Measurements from ENCODE around the gene EEA1.

Gene EEA1

DNA sequence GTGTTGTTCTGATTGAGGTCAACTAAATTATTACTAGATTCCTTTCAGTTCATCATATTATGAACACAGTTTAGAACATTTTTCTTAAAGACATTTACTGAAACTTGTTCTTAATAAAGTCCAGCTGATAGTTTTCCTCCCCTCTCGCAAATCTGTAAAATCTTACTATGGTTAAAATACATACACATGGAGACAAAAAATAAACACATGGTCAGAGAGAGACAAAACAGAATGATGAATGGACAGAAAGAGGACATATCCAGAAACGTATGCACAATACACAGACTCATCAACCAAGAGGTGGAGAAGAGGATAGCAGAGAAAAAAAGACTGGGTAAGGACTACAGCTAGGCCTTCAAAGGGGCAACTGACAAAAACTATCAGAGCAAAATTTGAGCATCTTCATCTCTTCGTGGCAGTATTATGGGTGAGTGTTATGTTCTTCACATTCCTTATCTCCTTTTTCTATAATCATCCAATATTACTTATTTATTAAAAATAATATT, 38.4 kb downstream of the EEA1 start:
- TF ChIP-seq, protein P1, sequence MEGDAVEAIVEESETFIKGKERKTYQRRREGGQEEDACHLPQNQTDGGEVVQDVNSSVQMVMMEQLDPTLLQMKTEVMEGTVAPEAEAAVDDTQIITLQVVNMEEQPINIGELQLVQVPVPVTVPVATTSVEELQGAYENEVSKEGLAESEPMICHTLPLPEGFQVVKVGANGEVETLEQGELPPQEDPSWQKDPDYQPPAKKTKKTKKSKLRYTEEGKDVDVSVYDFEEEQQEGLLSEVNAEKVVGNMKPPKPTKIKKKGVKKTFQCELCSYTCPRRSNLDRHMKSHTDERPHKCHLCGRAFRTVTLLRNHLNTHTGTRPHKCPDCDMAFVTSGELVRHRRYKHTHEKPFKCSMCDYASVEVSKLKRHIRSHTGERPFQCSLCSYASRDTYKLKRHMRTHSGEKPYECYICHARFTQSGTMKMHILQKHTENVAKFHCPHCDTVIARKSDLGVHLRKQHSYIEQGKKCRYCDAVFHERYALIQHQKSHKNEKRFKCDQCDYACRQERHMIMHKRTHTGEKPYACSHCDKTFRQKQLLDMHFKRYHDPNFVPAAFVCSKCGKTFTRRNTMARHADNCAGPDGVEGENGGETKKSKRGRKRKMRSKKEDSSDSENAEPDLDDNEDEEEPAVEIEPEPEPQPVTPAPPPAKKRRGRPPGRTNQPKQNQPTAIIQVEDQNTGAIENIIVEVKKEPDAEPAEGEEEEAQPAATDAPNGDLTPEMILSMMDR (IDR thresholded peaks at IDR 0.05; ENCODE audit: low read depth, low read length) = no peak
- no peak for DNase-seq (ENCODE audit: extremely low read depth, low read depth)

DNA sequence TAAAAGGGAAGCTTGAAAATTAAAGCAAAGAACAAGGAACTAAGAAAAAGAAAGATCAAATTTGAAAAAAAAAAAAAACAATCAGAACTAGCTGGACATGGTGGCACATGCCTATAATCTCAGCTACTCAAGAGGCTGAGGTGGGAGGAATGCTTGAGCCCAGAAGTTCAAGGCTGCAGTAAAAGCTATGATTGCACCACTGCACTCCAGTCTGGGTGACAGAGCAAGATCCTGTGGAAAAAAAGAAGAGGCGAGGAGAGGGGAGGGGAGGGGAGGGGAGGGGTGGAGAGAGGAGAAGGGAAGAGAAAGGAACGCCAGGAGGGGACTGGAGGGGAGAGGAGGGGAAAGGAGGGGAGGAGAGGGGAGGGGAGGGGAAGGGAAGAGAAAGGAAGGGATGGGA, 43.0 kb downstream of the EEA1 start:
- TF ChIP-seq, protein P1 (IDR thresholded peaks at IDR 0.05; ENCODE audit: low read depth, low read length) = no peak
- DNase-seq (ENCODE audit: extremely low read depth, low read depth) = no peak

DNA sequence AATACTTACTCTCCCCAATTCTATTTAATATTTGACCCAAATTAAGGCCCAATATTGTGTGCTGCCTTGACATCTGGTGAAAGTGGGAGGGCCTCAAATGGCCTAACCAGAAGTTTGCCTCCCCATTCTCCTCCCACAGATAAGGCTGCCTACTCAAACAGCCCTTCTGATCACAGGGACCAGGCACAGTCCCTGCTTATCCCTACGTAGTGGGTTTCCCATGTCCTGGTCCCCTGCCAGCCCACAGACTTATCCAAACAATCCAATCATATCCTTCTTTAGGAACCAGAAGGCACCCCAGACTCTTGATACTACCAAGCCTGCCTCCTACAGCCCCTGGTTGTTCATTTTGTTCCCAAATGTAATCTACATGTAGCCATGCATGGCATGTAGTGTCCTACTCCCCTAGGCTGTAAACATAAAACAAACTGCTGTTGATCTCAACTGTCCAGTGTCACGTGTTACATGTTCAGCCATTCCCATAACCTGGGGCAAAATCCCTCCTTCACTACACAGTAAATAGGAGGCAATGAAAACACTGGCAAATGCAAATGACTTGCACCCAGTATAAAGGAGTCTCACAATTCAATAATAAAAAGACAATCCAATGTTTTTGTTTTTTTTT, 49.3 kb downstream of the EEA1 start:
- TF ChIP-seq, protein P1 (IDR thresholded peaks at IDR 0.05; ENCODE audit: low read depth, low read length) = no peak
- DNase-seq (ENCODE audit: extremely low read depth, low read depth) = no peak

DNA sequence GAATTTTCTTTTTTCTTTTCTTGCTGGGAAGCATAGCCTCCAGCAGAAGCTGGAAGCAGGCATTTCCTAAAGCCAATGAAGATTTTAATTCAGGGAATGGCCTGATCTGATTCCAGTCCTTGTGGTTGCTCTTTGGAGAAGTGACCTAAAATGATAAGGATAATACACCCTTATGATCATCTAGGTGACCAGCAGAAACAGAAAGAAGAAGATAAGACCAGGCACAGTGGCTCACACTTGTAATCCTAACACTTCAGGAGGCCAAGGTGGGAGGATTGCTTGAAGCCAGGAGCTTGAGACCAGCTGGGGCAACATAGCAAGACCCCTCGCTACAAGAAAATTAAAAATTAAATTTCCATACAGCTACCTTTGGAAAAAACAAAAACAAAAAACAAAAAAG, 51.2 kb downstream of the EEA1 start:
- TF ChIP-seq, protein P1 (IDR thresholded peaks at IDR 0.05; ENCODE audit: low read depth, low read length) = no peak
- DNase-seq (ENCODE audit: extremely low read depth, low read depth) = no peak

DNA sequence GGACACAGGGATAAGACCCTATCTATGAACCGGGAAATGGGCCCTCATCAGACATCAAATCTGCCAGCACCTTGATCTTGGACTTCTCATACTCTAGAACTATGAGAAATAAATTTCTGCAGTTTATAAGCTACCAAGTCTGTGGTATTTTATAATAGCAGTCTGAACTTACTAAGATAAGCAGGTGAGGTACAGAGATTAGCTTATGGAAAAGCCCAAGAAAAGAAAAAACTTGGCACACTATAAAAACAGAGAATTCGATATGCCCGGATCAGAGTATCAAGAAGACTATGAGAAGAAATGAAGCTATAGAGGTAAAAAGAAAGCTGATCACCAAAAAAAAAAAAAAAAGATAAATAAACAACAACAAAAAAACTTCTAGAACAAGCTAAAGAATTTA, 52.6 kb downstream of the EEA1 start:
- no peak for DNase-seq (ENCODE audit: extremely low read depth, low read depth)
- TF ChIP-seq, protein P1 (IDR thresholded peaks at IDR 0.05; ENCODE audit: low read depth, low read length) = no peak

DNA sequence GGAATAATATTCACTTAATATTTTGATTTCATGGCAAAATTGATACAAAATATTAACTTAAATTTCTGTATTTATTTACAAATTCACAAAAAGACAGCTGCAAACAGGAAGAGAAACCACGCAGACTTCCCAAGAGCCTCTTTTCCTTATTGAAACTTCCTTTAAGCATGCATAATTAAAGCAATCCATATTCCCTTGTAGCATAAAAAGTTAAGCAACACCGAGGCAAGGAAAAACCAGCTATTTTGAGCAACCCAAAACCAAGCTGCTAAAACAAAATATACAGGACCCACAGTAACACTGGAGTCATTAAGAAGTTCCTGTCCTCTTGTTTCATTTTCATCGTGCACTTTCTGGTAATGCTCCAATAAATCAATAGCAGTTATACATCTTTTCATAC, 58.0 kb downstream of the EEA1 start:
- peak; percentile 8 for DNase-seq (ENCODE audit: extremely low read depth, low read depth)
- TF ChIP-seq, protein P1 (IDR thresholded peaks at IDR 0.05; ENCODE audit: low read depth, low read length) = no peak

DNA sequence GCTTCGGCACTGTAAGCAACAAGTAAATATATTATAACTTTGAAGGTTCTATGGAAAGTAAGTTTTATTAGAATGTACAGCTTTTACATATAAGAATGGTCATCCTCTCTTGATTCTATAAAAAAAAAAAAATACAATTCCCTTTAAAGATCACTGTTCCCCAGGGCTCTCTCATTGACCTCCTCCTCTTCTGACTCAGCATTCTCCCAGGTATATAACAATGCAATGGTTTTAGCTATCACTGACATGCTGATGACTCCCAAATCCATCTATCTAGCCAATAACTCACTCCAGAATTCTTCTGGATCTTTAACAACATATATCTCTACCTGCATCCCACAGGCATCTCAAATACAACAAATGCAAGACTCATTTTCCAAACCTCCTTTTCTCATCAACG, 62.7 kb downstream of the EEA1 start:
- no peak for DNase-seq (ENCODE audit: extremely low read depth, low read depth)
- TF ChIP-seq, protein P1 (IDR thresholded peaks at IDR 0.05; ENCODE audit: low read depth, low read length) = no peak

Data from AG09319 (cell line).